Middle frontal gyrus (tissue), 1 donor: ENCODE results near the gene KCNC1.
A peak's percentile ranks its signal among the peaks of the same experiment; 100 is the strongest.

Experiments used
- DNase-seq: peaks from one replicate; pipeline ENCODE4 v3.0.0-alpha.2; 2015; ENCODE audit warnings: low spot score; ENCODE audit errors: extremely low spot score

Gene KCNC1

DNA sequence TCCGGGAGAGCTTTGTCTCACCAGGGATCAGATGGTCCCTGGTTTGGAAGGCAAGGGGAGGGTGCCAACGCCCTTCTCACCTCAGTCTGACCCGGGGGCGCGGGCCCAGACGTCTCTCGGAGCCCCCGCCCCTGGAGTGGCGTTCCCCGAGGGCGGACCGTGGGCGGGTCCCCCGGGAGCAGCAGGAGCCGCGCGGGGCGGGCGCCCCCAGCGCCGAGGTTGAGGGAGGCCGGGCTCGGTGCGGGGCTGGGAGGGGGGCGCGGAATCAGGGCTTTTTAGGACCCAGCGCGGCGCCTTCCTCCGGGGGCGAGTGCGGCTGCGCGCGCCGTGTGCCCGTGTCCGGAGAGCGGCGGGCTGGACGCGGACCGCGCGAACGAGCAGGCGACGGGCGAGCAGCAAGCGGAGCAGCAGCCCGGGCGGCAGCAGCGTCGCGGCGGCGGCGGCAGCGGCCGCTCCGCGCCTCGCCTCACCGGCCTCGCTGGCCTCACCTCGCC is at the start of gene KCNC1:
TSS of gene KCNC1 (plus strand) at position 364 of the 494 bp plus-strand sequence. CDS start 1,222 bp downstream, outside the sequence.
- peak; percentile 38 for DNase-seq

DNA sequence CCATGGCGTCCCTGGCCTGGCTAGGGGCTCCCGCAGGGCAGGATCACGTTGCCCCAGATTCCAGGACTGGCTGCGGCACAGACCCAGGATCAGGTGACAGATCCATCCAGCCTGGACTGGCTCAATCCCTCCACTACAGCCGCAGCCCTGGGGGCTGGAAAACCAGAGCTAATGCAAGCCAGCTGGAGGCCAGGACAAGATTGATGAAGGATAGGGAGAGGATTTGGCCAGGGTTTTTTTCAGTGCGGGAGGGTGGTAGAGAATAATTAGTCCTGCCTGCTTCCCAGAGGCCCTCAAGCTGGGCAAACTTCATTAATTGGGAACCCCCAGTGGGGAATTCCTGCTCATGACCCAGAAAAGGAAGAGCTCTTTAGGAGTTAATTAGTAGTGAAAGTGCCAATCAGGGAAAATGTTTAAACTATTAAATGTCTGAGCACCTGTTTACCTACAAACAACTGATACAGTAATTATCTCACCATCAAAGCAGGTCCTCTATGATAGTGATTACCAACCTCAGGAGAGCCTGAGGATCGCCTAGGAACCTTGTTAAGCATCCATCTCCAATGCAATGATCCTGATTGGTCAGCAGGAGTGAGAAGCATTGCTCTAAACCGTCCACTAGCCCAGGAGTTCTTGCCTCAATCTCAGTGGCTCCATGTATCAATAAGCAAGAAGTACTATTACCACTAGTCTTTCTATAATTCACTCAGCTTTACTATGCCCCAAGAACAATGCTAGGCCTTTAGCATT is 48.2 kb upstream of the KCNC1 start:
- DNase-seq = no peak

DNA sequence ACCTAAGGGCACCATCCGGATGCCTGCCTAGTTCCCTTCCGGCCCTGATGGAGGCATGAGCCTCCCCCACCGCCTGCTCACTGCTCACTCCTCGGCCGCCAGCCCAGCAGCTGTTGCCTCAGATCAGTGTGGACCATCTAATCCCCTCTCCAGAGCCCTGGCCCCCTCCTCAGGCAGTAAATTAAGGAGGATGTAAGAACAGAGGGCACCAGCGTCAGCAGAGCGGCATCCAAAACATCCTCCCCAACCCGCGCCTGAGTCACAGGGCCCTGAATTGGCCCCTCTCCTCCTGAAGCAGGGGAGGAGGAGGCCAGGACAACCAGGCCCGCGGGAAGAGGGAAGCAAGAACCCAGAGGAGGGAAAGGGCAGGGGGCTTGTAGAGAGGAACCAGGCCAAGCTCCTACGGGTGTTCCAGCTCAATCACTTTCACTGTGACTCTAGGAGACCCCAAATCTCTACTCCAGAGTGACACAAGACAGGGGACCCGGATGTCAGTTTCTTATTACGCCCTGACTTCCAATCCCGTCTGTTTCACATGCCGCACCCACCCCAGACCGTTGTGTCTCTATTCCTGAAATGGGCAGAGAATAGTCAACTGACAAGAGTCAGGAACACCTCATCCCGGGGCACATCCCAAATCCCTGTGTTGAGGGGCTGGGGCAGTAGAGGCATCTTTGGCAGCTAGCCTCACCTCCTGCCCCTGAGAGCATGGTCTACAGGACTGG is 46.5 kb upstream of the KCNC1 start:
- no peak for DNase-seq

DNA sequence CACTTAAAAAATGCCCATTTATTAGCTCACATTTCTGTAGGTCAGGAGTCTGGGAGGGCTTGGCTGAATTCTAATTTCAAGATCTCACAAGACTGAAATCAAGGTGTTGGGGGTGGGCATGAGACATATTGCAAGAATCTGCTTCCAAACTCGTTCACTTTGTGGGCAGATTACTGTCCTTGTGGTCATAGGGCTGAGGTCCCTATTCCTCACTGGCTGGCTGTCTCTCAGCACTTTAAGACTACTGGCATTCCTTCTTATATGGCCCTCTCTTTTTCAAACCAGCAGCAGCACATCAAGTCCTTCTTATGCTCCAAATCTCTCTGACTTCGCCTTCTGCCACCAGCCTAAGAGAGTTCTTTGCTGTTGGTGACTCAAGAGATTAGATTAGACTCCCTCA is 43.0 kb upstream of the KCNC1 start:
- DNase-seq = no peak

DNA sequence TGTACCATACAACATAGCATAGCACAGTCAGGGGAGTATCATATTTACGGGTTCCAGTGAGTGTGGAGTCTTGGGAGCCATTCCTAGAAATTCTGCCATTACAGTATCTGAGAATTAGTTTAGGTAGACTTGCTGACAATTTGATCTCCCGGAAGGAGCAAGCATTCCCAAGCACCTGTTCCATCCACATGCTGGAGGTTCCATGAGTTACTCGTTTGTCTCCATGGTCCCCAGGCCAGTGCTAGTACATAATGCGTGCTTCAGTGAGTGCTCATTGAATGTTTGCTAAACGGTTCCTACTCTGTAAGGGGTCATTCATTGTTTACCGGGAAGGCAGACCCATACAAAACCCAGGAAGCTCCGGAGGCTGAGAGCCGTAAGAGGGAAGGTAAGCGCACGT is 42.6 kb upstream of the KCNC1 start:
- no peak for DNase-seq

DNA sequence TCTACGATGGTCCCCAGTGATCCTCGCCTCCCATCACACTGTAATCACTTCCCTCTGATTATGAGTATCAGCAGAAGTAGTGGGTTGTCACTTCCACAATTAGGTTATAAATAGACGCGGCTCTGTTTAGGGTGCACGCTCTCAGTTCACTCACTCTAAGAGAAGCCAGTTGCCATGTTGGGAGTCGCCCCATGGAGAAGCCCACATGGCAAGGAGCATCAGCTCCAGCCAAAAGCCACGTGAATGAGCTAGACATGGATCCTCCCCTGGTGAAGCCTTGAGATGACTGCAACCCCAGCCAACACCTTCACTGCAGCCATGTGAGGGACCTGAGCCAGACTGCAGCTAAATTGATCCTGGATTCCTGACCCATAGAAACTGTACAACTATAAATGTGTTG is 41.6 kb upstream of the KCNC1 start:
- DNase-seq = no peak

DNA sequence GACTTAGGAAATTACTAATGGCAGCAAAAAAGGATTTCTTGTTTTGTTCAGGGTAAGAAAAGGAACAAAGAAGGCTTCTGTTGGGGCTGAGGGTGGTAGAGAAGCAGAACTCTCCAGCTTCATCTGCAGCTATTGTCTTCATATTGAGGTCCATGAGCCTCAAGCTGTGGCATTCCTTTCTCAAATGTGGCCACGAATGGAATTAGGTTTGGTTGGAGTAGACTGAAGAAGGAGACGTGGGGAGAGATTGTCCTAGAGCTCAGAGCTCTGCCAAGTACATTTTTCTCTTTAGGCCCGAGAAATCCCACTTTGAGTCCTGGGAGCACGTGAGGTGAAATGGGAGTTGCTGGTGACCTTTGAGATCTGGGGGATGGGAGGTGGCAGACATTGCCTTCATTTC is 41.0 kb upstream of the KCNC1 start:
- no peak for DNase-seq

DNA sequence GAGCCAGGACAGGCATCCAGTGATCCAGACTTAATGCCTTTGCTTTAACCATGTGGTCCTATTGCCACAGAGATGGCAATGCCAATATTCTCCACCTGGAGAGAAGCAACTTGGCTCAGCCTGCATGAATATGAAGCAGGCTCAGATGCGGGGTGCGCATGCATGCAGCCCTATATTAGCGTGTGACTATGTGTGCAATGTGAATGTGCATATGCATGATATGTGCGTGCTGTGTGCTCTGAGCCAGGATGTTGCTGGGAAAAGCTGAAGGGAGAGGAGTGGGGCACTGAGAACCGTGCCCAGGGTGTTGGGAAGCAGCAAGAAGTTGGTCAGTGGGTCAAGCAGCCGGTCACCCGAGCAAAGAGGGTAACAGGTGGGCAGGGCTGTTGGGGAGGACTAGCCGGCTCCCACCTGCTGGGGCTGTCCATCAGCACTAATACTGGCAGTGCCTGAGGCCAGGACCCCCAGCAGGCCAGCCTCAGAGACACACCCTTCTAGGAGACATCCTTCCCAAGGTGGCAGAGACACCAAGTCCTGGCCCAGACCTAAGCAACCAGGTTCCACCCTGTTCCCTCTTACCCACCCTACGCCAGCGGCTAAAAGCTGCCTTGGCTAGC is 40.0 kb upstream of the KCNC1 start:
- DNase-seq = no peak

DNA sequence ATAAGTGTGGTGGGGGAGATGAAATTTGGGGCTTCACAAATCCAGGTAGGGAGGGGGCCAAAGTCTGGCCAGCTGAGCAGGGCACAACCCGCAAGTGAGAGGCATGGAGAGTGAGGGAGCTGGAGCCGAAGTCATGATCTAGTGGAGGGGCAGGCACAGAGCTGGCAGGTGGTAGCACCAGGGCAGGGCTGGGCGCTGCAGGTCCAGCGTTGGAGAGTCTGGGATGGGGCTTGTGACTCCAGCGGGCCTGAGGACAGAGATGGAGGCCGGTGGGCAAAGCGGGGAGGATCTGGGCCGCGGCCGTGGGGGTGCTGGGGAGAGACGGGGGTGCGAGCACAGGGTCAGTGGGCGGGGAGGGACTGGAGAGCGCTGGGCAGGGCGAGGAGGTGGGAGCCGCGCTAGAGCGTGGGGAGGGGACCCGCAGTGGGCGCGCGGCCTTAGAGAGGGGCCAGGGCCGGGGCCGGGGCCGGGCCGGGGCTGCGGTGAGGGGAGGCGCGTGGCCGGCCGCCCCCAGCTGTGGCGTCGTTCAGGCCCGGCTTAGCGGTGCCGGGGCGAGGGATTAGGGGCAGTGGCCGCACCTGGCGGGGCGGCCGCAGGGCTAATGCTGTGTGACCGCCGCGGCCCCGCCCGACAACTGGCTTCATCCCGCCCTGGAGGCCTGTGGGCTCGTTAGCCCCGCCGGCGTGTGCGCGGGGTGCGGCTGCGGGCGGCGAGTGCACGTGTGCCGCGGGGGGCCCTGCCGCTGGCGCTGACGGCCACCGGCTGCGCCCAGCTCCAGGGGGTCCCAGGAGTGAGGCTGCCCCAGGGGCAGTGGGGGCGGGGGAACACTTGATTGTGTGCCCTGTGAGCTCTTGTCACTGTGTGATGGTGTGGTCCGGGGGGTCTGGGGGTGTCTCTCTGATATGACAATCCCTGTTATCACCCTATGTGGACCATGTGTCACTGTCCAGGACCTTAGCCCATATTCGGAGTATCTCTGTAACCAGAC is 38.8 kb upstream of the KCNC1 start:
- DNase-seq = no peak

DNA sequence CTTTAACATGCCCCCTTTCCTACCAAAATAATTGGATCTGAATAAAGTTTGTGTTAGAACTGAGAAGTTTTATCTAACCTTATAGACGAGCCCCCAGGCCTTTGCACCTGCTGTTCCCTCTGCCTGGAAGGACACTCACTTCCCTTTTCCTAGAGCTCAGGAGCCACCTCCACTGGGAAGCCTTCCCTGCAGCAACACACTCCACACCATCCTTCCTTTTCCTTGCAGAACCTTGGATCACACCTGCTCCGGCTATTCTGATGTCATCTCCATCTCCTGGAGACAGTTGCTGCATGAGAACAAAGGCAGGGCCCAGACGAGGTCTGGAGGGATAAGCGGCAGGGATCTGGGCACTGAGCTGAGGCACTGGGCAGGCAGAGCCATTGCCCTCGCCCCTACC is 37.8 kb upstream of the KCNC1 start:
- DNase-seq = no peak

DNA sequence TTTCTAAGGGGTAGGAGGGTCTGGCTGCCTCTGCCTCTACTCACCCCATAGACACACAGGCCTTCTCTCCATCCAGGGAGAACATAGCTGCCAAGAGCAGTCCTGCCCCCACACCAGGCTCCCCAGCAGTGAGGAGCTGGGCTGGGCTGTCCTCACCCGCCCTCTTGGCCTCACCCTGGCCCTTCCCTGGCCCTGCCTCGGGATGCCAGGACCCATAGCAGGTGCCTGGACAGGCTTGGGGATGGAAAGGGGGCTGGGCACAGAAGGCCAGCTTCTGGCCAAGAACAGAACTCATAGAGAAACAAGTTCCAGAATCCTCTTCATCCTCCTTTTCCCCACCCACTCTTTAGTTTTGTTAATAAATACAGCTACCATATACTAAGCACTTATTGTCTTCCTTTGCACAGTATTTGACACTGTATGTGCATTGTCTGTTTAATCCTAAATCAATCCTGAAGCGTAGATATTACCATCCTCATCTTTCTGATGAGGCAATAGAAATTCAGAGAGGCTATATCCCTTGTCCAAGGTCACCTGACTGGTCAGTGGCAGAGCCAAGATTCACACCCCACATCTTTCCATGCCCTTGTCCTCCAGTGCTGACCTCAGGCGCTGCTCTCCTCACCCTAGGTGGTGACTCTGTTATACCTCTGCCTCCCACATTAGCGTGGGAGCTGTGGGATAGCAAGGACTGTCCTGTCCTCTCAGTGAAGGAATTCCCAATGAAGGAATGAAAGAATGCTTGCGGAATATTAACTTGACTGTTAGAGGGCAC is 37.2 kb upstream of the KCNC1 start:
- no peak for DNase-seq

DNA sequence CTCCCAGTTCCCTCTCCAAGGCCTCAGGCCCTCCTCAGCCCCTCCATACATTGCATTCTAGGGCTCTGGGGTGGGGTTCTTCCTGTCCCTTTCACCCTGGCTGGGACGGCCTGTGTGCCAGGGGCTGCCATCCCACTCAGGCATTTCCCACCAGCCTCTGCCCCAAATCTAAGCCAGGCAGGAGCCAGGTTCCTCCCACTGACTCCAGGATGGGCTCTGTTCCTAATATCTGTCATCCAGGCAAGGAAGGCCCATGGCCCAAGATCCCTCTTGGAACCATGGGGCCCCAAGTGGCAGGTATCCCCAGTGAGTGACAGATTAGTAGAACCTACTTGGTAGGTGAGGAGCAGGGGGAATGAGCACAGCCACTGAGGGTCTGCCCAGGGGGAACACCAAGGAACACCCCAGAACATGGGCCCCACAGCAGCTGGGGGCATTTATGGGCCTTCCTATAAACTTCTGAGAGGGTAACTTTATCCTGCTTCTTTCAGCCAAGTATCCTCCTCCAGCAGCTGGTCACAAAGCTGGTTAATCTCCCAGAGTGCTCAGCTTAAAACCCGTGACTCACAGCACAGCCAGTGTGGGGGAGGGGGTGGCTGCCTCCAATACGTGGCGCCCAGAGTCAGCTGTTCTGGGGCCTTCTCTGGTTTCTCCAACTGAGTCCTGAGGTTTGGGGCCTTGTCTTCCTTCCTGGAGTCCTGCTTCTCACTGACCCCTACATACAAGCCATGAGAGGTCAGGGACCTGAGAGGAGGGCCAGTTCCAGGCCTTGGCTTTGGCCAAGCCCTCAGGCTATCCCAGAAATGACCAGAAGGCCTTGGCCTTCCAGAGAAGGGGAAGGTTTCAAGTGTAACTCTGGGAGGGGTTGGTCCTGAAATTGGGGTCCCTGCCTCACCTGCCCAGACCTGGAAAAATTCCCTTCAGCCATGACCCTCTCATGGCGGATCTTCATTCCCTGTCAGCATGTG is 35.1 kb upstream of the KCNC1 start:
- no peak for DNase-seq

DNA sequence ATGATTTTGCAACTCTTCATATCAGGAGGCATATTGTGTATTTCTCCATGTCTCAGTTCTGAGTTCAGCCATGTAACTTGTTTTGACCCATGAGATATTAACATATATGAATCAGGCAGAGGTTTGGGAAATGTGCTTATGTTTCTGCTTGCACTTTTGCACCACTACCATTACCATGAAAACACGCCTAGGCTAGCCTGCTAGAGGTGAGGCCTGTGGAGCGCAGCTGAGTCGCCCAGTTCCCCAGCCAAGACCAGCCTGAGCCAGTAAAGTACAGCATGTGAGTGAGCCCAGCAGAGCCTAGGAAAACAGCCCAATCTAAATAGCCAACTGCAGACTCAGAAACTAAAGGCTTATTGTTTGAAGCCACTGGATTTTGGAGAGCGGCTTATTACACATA is 33.6 kb upstream of the KCNC1 start:
- DNase-seq = no peak

DNA sequence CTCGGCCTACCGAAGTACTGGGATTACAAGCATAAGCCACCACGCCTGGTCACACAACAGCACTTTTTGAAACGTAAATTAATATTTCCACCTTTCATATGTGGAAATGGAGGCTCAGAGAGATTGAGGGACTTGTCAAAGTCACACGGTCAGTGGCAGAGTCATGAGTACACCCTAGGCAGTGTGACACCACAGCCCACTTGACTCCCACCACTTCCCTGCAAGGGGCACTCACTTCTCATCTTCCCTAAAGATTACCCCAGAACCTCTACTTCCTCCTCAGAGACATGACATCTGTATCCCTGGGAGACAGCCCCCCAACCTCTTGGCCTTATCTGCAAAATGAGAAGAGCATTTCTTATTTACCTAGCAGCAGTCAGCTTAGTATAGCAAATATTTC is 31.7 kb upstream of the KCNC1 start:
- no peak for DNase-seq

DNA sequence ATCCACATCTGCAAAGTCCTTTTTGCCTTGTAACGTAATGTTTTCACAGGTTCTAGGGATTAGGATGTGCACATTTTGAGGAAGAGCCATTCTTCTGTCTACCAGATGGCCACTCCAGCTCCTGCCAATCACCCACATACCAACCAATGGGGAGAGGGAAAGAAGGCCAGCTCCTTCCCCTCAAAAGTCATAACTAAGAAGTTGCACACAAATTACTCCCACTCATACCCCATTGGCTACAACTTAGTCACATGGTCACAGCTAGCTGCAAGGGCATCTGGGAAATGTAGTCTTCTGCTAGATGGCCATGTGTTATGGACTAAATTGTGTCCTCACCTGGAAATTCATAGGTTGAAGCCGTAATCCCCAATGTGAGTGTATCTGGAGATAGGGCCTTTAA is 30.6 kb upstream of the KCNC1 start:
- DNase-seq = no peak

DNA sequence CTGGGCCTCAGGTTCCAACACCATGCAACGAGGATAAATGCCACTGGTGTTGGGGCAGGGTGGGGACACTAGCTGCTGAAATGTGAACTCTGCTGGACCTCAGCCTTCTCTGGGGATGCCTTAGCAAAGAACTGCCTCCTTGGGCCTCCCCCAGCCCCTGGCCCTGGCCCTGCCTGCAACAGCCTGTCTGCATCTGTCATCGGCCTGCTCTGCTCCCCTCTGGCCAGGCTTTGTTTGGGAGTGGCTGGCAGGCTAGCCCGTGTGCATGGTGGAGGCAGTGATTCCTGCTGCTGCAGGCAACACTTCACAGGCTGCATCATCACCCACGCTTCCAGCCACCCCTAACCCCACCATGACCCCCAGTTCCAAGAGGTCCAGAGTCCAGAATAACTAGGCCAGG is 26.8 kb upstream of the KCNC1 start:
- DNase-seq = no peak

DNA sequence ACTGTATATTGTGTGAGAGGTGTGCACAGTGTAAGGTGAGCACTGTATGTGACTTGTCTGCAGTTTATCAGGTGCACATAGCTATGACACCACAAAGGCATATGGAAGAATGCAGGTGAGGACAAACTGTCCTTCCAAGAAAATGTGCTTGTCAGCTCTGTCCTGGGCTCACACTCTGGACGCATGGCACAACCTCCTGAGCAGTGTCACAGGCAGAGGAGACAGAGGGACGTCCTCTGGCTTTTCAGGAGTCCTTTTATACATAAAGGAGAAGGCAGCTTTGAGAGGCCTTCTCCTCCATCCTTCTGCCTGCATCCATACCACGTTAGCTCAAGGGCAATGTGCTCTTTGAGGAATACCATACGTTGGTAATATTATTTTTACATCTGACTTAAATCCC is 22.7 kb upstream of the KCNC1 start:
- no peak for DNase-seq

DNA sequence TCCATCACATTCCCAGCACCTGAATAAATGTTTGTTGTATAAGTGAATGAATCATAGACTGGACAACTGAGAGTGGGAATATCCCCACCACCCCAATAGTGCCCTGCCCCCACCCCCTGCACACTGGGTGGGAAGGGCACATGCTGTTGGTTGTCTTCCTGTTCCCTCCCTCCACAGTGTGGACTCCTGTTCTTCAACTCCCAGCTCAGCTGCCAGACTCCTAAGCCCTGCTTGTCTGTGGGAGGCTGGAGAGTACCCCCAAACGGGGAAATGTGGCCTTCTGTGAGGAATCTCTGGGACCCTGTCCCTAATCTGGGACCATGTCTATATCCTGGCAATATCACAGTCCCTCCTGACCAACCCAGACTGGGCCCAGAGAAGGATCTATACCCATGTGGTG is 20.7 kb upstream of the KCNC1 start:
- no peak for DNase-seq

DNA sequence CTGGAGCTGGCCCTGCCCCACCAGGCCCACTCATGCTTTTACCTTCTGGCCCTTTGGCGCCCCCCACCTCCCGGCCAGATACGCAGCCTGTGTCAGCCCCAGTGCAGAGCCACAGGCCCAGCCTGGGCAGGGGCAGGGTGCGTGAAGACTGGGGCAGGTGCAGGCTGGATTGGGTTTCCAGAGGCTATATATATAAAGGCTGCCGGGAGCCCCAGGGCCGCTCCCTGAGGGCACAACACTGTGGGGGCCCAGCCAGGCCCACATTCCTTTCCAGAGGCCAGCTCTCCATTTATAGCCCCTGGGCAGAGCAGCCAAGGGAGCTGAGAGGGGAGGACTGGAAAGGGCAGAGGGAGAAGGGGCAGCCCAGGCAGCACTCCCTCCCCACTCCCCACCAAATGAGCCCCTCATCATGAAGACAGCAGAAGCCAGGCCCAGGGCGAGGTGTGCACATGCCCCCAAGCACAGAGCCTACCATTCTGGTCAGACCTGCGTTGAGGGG is 20.2 kb upstream of the KCNC1 start:
- no peak for DNase-seq
